MM.1S (cell line): ENCODE measurements around the gene GPX4.
"Not testable (repeated sequence)": the region's sequence is repeated elsewhere in the genome, so short reads cannot be mapped to it uniquely, and the experiment has no call there.

Source experiments
- DNase-seq: peaks from one replicate; pipeline ENCODE4 v3.0.0-alpha.2; 2015
- H2AFZ ChIP-seq: fragments of 300-600 bp; sonication (generic); 2 replicates; pipeline ENCODE4 v1.6.0; 2016; ENCODE audit warnings: antibody characterized with exemption, low read length
- H3F3A ChIP-seq: fragments of 300-600 bp; sonication (generic); 2 replicates; pipeline ENCODE4 v1.6.1; 2016; ENCODE audit warnings: mild to moderate bottlenecking, antibody characterized with exemption, low read length, moderate library complexity, mixed read lengths; ENCODE audit not compliant: insufficient read depth
- H3K27ac ChIP-seq: fragments of 300-600 bp; sonication (generic); 2 replicates; pipeline ENCODE4 v1.5.1; 2016; ENCODE audit warnings: mild to moderate bottlenecking, low read length
- H3K27me3 ChIP-seq: fragments of 300-600 bp; sonication (generic); replicated peaks from 2 replicates; pipeline ENCODE4 v1.6.0; 2016; ENCODE audit warnings: low read length; ENCODE audit not compliant: insufficient read depth
- H3K36me3 ChIP-seq: fragments of 300-600 bp; sonication (generic); replicated peaks from 2 replicates; pipeline ENCODE4 v1.6.1; 2016; ENCODE audit warnings: mild to moderate bottlenecking, low read length, mixed read lengths; ENCODE audit not compliant: insufficient read depth
- H3K4me1 ChIP-seq: fragments of 300-600 bp; sonication (generic); 2 replicates; pipeline ENCODE4 v1.6.1; 2016; ENCODE audit warnings: low read length, mixed read lengths
- H3K4me2 ChIP-seq: fragments of 300-600 bp; sonication (generic); 2 replicates; pipeline ENCODE4 v1.6.0; 2016; ENCODE audit warnings: low read depth, low read length
- H3K4me3 ChIP-seq: fragments of 300-600 bp; sonication (generic); 2 replicates; pipeline ENCODE4 v1.5.1; 2016; ENCODE audit warnings: low read length, mixed read lengths
- H3K79me2 ChIP-seq: fragments of 300-600 bp; sonication (generic); 2 replicates; pipeline ENCODE4 v1.6.1; 2016; ENCODE audit warnings: mixed run types, low read length, mixed read lengths
- H3K9ac ChIP-seq: fragments of 300-600 bp; sonication (generic); 2 replicates; pipeline ENCODE4 v1.6.1; 2016; ENCODE audit warnings: low read length, mixed read lengths
- H3K9me2 ChIP-seq: fragments of 300-600 bp; sonication (generic); replicated peaks from 2 replicates; pipeline ENCODE4 v1.6.1; 2016; ENCODE audit warnings: mild to moderate bottlenecking, low read length, mixed read lengths; ENCODE audit not compliant: insufficient read depth
- H3K9me3 ChIP-seq: fragments of 300-600 bp; sonication (generic); replicated peaks from 2 replicates; pipeline ENCODE4 v1.6.1; 2016; ENCODE audit warnings: mild to moderate bottlenecking, low read length, mixed read lengths; ENCODE audit not compliant: insufficient read depth
- H4K20me1 ChIP-seq: fragments of 300-600 bp; sonication (generic); 2 replicates; pipeline ENCODE4 v1.6.1; 2016; ENCODE audit warnings: mild to moderate bottlenecking, low read length, moderate library complexity, mixed read lengths; ENCODE audit not compliant: insufficient read depth
- EZH2 ChIP-seq: fragments of 300-600 bp; sonication (generic); optimal IDR thresholded peaks from 2 replicates; pipeline ENCODE3; 2017; ENCODE audit warnings: low read depth, mild to moderate bottlenecking, antibody characterized with exemption, low read length, mixed read lengths
- EZH2phosphoT487 ChIP-seq: fragments of 300-600 bp; sonication (generic); IDR thresholded peaks from 2 replicates; pipeline ENCODE4 v1.6.1; 2018; ENCODE audit warnings: antibody characterized with exemption, low read length
- TF ChIP-seq, protein P1 (sequence below): fragments of 300-600 bp; sonication (generic); IDR thresholded peaks from 2 replicates; pipeline ENCODE4 v1.5.1; 2016; ENCODE audit warnings: antibody characterized with exemption, low read length, mixed read lengths

Gene GPX4

DNA sequence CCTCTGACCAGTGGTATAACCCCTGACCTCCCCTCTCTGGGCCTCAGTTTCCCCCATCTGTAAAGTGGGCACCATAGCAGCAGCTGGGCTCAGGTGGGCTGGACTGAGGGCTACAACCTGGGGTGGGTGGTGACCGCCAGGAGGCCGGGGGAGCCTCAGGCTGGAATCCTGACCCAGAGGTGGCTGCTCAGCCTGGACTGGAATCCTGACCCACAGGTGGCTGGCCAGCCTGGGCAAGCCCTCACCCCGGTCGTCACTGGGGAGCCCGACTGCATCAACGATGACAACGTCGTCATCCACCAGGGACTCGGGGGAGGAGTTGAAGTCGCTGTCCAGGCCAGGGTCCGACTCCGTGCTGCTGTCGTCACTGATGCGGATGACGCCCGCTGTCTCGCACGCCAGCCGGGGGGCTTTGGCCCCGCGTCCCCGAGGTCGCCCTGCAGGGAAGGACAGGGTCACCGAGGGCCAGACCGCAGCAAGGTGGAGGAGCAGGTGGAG lies 10.2 kb downstream of the GPX4 start:
- Histone ChIP-seq H3K9me3 (no peaks in the 10 kb centered on the region), H2AFZ (no peak overlapping the region), H3K79me2 (no peaks in the 10 kb centered on the region), H3K4me2 (no peak overlapping the region), H3K36me3 (no peaks in the 10 kb centered on the region), H3K9me2 (no peaks in the 10 kb centered on the region), H3K27me3 (no peaks in the 10 kb centered on the region), H3K4me1 (no peaks in the 10 kb centered on the region), H3K4me3 (no peak overlapping the region), H3F3A (no peaks in the 10 kb centered on the region), H4K20me1 (no peaks in the 10 kb centered on the region), H3K27ac (no peak overlapping the region), H3K9ac (no peak overlapping the region)
- no peak for TF ChIP-seq EZH2phosphoT487
- TF ChIP-seq EZH2 = no peak
- TF ChIP-seq, protein P1, sequence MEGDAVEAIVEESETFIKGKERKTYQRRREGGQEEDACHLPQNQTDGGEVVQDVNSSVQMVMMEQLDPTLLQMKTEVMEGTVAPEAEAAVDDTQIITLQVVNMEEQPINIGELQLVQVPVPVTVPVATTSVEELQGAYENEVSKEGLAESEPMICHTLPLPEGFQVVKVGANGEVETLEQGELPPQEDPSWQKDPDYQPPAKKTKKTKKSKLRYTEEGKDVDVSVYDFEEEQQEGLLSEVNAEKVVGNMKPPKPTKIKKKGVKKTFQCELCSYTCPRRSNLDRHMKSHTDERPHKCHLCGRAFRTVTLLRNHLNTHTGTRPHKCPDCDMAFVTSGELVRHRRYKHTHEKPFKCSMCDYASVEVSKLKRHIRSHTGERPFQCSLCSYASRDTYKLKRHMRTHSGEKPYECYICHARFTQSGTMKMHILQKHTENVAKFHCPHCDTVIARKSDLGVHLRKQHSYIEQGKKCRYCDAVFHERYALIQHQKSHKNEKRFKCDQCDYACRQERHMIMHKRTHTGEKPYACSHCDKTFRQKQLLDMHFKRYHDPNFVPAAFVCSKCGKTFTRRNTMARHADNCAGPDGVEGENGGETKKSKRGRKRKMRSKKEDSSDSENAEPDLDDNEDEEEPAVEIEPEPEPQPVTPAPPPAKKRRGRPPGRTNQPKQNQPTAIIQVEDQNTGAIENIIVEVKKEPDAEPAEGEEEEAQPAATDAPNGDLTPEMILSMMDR = no peak
- DNase-seq = no peak

DNA sequence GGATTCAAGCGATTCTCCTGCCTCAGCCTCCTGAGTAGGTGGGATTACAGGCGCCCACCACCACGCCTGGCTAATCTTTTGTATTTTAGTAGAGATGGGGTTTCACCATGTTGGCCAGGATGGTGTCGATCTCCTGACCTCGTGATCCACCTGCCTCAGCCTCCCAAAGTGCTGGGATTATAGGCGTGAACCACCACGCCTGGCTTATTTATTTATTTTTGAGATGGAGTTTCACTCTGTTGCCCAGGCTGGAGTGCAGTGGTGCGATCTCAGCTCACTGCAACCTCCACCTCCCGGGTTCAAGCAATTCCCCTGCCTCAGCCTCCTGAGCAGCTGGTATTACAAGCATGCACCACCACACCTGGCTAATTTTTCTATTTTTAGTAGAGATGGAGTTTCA lies 10.9 kb downstream of the GPX4 start:
- H3K9me2 ChIP-seq, H3K4me3 ChIP-seq, H3K27ac ChIP-seq, H2AFZ ChIP-seq, H3F3A ChIP-seq, H3K9ac ChIP-seq, DNase-seq, H3K4me1 ChIP-seq, H3K4me2 ChIP-seq, H3K36me3 ChIP-seq, H3K27me3 ChIP-seq, H4K20me1 ChIP-seq, H3K79me2 ChIP-seq, H3K9me3 ChIP-seq: not testable (repeated sequence)

DNA sequence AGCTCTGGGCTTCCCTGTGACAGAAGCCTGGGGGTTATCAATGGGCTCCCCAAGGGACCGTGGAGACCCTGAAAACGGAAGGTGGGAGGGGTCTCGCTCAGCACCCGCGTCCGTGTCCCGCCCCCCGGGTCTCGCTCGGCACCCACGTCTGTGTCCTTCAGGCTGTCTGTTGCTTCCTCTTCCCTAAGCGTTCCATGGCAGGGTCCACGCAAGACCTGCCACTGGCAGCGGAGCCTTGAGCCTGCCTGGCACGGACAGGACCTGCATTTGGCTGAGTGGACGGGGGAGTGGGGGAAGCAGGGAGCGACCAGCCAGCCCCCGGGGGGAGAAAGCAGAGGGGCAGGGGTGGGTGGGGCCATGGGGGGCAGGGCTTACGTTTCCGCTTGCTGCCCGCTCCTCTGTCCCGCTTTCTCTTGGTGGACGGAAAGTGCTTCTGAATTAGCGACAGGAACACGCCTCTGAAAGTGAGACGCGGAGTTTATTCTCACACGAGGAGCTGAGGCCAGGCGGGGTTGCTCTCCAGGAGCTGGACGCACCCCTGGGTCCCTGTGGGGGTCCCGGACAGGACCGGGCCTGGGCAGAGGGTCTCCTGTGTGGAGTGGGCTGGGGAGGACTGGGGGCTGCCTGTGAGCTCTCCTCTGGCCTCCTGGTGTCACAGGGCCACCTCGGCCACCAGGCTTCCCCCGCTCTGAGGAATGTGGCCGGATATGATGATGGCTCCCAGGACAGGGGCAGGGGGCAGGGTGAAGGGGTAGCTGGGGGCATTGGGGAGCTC lies 12.0 kb downstream of the GPX4 start:
- H3K9me2 ChIP-seq = no peaks in the 10 kb centered on the region
- H3K79me2 ChIP-seq = no peaks in the 10 kb centered on the region
- no peaks in the 10 kb centered on the region for H3F3A ChIP-seq
- no peaks in the 10 kb centered on the region for H4K20me1 ChIP-seq
- H3K4me1 ChIP-seq = no peaks in the 10 kb centered on the region
- no peak for TF ChIP-seq EZH2phosphoT487
- TF ChIP-seq, protein P1 = no peak
- no peak for TF ChIP-seq EZH2
- DNase-seq = no peak
- H3K4me2 ChIP-seq = no peak overlapping the region
- H2AFZ ChIP-seq = no peak overlapping the region
- no peaks in the 10 kb centered on the region for H3K27me3 ChIP-seq
- H3K9me3 ChIP-seq = no peaks in the 10 kb centered on the region
- no peak overlapping the region for H3K27ac ChIP-seq
- no peaks in the 10 kb centered on the region; the same call in 1 of the 2 replicates for H3K36me3 ChIP-seq
- H3K9ac ChIP-seq = no peak overlapping the region
- H3K4me3 ChIP-seq = no peak overlapping the region
